GF-D8 (cell line): ENCODE measurements around the gene STYK1.
"Not testable (repeated sequence)": the region's sequence is repeated elsewhere in the genome, so short reads cannot be mapped to it uniquely, and the experiment has no call there.

Source experiments
- DNase-seq: peaks from one replicate; lab custom pipeline; 2025; lab: John Stamatoyannopoulos, UW

STYK1 gene

GRCh38 chr12:10688042-10688441 lies 14.2 kb upstream of the STYK1 start:
- DNase-seq = no peak

- no peak for DNase-seq
These were observed 1.5 kb downstream of the STYK1 start for GRCh38 chr12:10672231-10672868.

GRCh38 chr12:10669533-10669932 lies 4.3 kb downstream of the STYK1 start:
- DNase-seq = no peak

GRCh38 chr12:10668526-10668925 lies 5.3 kb downstream of the STYK1 start:
- no peak for DNase-seq

- DNase-seq = no peak
These were observed 6.3 kb downstream of the STYK1 start for GRCh38 chr12:10667581-10667980.

GRCh38 chr12:10664499-10664898 lies 9.4 kb downstream of the STYK1 start:
- DNase-seq = no peak

GRCh38 chr12:10663869-10664268 lies 10.0 kb downstream of the STYK1 start:
- DNase-seq = no peak

- no peak for DNase-seq
These were observed 12.5 kb downstream of the STYK1 start for GRCh38 chr12:10661338-10661737.

- DNase-seq = no peak
These were observed 19.8 kb downstream of the STYK1 start for GRCh38 chr12:10654003-10654402.

GRCh38 chr12:10652192-10652591 lies 21.7 kb downstream of the STYK1 start:
- no peak for DNase-seq

- DNase-seq = not testable (repeated sequence)
These were observed 27.3 kb downstream of the STYK1 start for GRCh38 chr12:10646576-10646975.

GRCh38 chr12:10645910-10646309 lies 27.9 kb downstream of the STYK1 start:
- no peak for DNase-seq

GRCh38 chr12:10641735-10642500 lies 31.9 kb downstream of the STYK1 start:
- DNase-seq = no peak

- DNase-seq = no peak
These were observed 35.1 kb downstream of the STYK1 start for GRCh38 chr12:10638728-10639127.

- DNase-seq = no peak
These were observed 37.2 kb downstream of the STYK1 start for GRCh38 chr12:10636611-10637010.

GRCh38 chr12:10636124-10636523 lies 37.7 kb downstream of the STYK1 start:
- no peak for DNase-seq

- DNase-seq = no peak
These were observed 38.5 kb downstream of the STYK1 start for GRCh38 chr12:10635306-10635705.

GRCh38 chr12:10634427-10634826 lies 39.4 kb downstream of the STYK1 start:
- DNase-seq = no peak

GRCh38 chr12:10633541-10633940 lies 40.3 kb downstream of the STYK1 start:
- no peak for DNase-seq

- DNase-seq = no peak
These were observed 41.6 kb downstream of the STYK1 start for GRCh38 chr12:10632226-10632625.

GRCh38 chr12:10624605-10625004 lies 49.2 kb downstream of the STYK1 start:
- no peak for DNase-seq

GRCh38 chr12:10623131-10623530 lies 50.7 kb downstream of the STYK1 start:
- no peak for DNase-seq

- DNase-seq = no peak
These were observed 52.6 kb downstream of the STYK1 start for GRCh38 chr12:10621278-10621677.
